Mesendoderm (in vitro differentiated cells): Measurements from ENCODE around the gene SSTR1.

Source experiments
- DNase-seq: peaks from one replicate; pipeline ENCODE4 v3.0.0; 2013
- H2AK5ac ChIP-seq: 2 replicates; pipeline ENCODE4 v1.6.1; 2013; ENCODE audit warnings: low read length, inconsistent platforms
- H2BK120ac ChIP-seq: 2 replicates; pipeline ENCODE4 v1.6.1; 2013; ENCODE audit warnings: low read depth, mild to moderate bottlenecking, low read length, moderate library complexity, mixed read lengths
- H2BK15ac ChIP-seq: replicated peaks from 2 replicates; pipeline ENCODE4 v1.6.1; 2013; ENCODE audit warnings: low read depth, mild to moderate bottlenecking, moderate library complexity
- H2BK5ac ChIP-seq: 2 replicates; pipeline ENCODE4 v1.6.1; 2013; ENCODE audit warnings: low read length, inconsistent platforms
- H3K18ac ChIP-seq: 2 replicates; pipeline ENCODE4 v1.6.1; 2013; ENCODE audit warnings: mild to moderate bottlenecking, low read length, mixed read lengths
- H3K23ac ChIP-seq: one replicate; pipeline ENCODE4 v1.6.1; 2013; ENCODE audit warnings: low read length
- H3K27ac ChIP-seq: 2 replicates; pipeline ENCODE4 v1.5.1; 2013; ENCODE audit warnings: low read depth, mild to moderate bottlenecking, inconsistent platforms, low read length, moderate library complexity
- H3K27me3 ChIP-seq: 2 replicates; pipeline ENCODE4 v1.6.1; 2013; ENCODE audit warnings: low read length, control low read depth, mild to moderate bottlenecking, inconsistent platforms; ENCODE audit not compliant: insufficient read depth, poor library complexity
- H3K36me3 ChIP-seq: 2 replicates; pipeline ENCODE4 v1.6.1; 2013; ENCODE audit warnings: low read length, inconsistent platforms; ENCODE audit not compliant: control insufficient read depth, insufficient read depth
- H3K4ac ChIP-seq: one replicate; pipeline ENCODE4 v1.6.1; 2013; ENCODE audit warnings: low read depth, mild to moderate bottlenecking, low read length, moderate library complexity
- H3K4me1 ChIP-seq: 2 replicates; pipeline ENCODE4 v1.6.1; 2013; ENCODE audit warnings: low read depth, low read length, inconsistent platforms; ENCODE audit not compliant: control insufficient read depth
- H3K4me2 ChIP-seq: 2 replicates; pipeline ENCODE4 v1.6.1; 2013; ENCODE audit warnings: low read length
- H3K4me3 ChIP-seq: 2 replicates; pipeline ENCODE4 v1.5.1; 2013; ENCODE audit warnings: mild to moderate bottlenecking, low read length
- H3K56ac ChIP-seq: one replicate; pipeline ENCODE4 v1.6.1; 2013; ENCODE audit warnings: low read length
- H3K79me1 ChIP-seq: 2 replicates; pipeline ENCODE4 v1.6.1; 2013; ENCODE audit warnings: low read length, inconsistent platforms
- H3K79me2 ChIP-seq: 2 replicates; pipeline ENCODE4 v1.6.1; 2013; ENCODE audit warnings: mild to moderate bottlenecking, low read length; ENCODE audit not compliant: control insufficient read depth, insufficient read depth
- H3K9ac ChIP-seq: 2 replicates; pipeline ENCODE4 v1.6.1; 2013; ENCODE audit warnings: low read length, inconsistent platforms
- H4K5ac ChIP-seq: one replicate; pipeline ENCODE4 v1.6.1; 2013; ENCODE audit warnings: low read length
- H4K8ac ChIP-seq: one replicate; pipeline ENCODE4 v1.6.1; 2013; ENCODE audit warnings: low read depth, mild to moderate bottlenecking, control low read depth, low read length, moderate library complexity
- WGBS: extraction: QIAGEN DNeasy Blood & Tissue Kit; methylation state at CpG from one replicate; pipeline ENCODE4 v1.1.7; 2013; ENCODE audit warnings: low lambda C conversion rate, missing lambda C conversion rate; ENCODE audit not compliant: insufficient coverage; ENCODE audit errors: extremely low coverage; 5-methylcytosine and 5-hydroxymethylcytosine counted together

The SSTR1 gene

GRCh38 chr14:38212111-38212510 is 4.4 kb downstream of the SSTR1 start:
- Histone ChIP-seq H3K4ac (no peak overlapping the region), H3K27me3 (peaks cover 33% of the 10 kb centered on the region), H3K36me3 (no peaks in the 10 kb centered on the region), H3K79me2 (no peaks in the 10 kb centered on the region), H2BK15ac (no peak overlapping the region), H2BK120ac (no peak overlapping the region), H3K4me1 (peaks cover 8% of the 10 kb centered on the region), H4K5ac (no peak overlapping the region), H3K4me2 (no peak overlapping the region), H3K56ac (no peak overlapping the region), H3K18ac (no peak overlapping the region), H3K79me1 (no peaks in the 10 kb centered on the region), H3K27ac (no peak overlapping the region), H3K4me3 (no peak overlapping the region), H2AK5ac (no peak overlapping the region), H3K9ac (no peak overlapping the region), H3K23ac (no peak overlapping the region), H4K8ac (no peak overlapping the region), H2BK5ac (no peak overlapping the region)
- DNase-seq: no peak

GRCh38 chr14:38213001-38213400 is 5.3 kb downstream of the SSTR1 start:
- no peak overlapping the region for H4K5ac ChIP-seq
- H3K56ac ChIP-seq: no peak overlapping the region
- H3K36me3 ChIP-seq: no peaks in the 10 kb centered on the region
- peaks cover 30% of the 10 kb centered on the region for H3K27me3 ChIP-seq
- H3K4me3 ChIP-seq: no peak overlapping the region
- no peak overlapping the region for H2BK5ac ChIP-seq
- no peak overlapping the region for H3K4ac ChIP-seq
- H2BK120ac ChIP-seq: no peak overlapping the region
- WGBS: no CpG with 5 or more reads among the region's 2 CpGs
- DNase-seq: no peak
- no peak overlapping the region for H3K23ac ChIP-seq
- no peak overlapping the region for H4K8ac ChIP-seq
- H3K4me2 ChIP-seq: no peak overlapping the region
- H3K9ac ChIP-seq: no peak overlapping the region
- H3K18ac ChIP-seq: no peak overlapping the region
- H2BK15ac ChIP-seq: no peak overlapping the region
- H2AK5ac ChIP-seq: no peak overlapping the region
- no peaks in the 10 kb centered on the region for H3K79me2 ChIP-seq
- H3K27ac ChIP-seq: no peak overlapping the region
- H3K4me1 ChIP-seq: peaks cover 5% of the 10 kb centered on the region
- H3K79me1 ChIP-seq: no peaks in the 10 kb centered on the region

GRCh38 chr14:38217553-38217952 is 9.8 kb downstream of the SSTR1 start:
- no CpG with 5 or more reads among the region's 2 CpGs for WGBS
- H2AK5ac ChIP-seq: no peak overlapping the region
- no peak overlapping the region for H3K23ac ChIP-seq
- H3K56ac ChIP-seq: no peak overlapping the region
- no peak overlapping the region for H3K27ac ChIP-seq
- H4K8ac ChIP-seq: no peak overlapping the region
- no peaks in the 10 kb centered on the region for H3K79me2 ChIP-seq
- H4K5ac ChIP-seq: no peak overlapping the region
- H3K9ac ChIP-seq: no peak overlapping the region
- H3K79me1 ChIP-seq: no peaks in the 10 kb centered on the region
- no peak overlapping the region for H3K4me3 ChIP-seq
- no peaks in the 10 kb centered on the region for H3K36me3 ChIP-seq
- DNase-seq: no peak
- H3K18ac ChIP-seq: no peak overlapping the region
- H3K27me3 ChIP-seq: no peaks in the 10 kb centered on the region
- no peak overlapping the region for H3K4ac ChIP-seq
- no peak overlapping the region for H3K4me2 ChIP-seq
- H2BK5ac ChIP-seq: no peak overlapping the region
- H3K4me1 ChIP-seq: no peaks in the 10 kb centered on the region
- no peak overlapping the region for H2BK120ac ChIP-seq
- no peak overlapping the region for H2BK15ac ChIP-seq

GRCh38 chr14:38221077-38221476 is 13.4 kb downstream of the SSTR1 start:
- no peak for DNase-seq
- H3K79me1 ChIP-seq: no peaks in the 10 kb centered on the region
- no peak overlapping the region for H2BK120ac ChIP-seq
- no peak overlapping the region for H2AK5ac ChIP-seq
- no peak overlapping the region for H3K27ac ChIP-seq
- no peak overlapping the region for H3K9ac ChIP-seq
- no peaks in the 10 kb centered on the region for H3K36me3 ChIP-seq
- no peak overlapping the region for H4K8ac ChIP-seq
- no CpG with 5 or more reads among the region's 3 CpGs for WGBS
- H3K27me3 ChIP-seq: no peaks in the 10 kb centered on the region
- no peak overlapping the region for H3K4ac ChIP-seq
- no peak overlapping the region for H3K4me2 ChIP-seq
- no peaks in the 10 kb centered on the region for H3K4me1 ChIP-seq
- H3K56ac ChIP-seq: no peak overlapping the region
- no peak overlapping the region for H3K4me3 ChIP-seq
- no peak overlapping the region for H4K5ac ChIP-seq
- H2BK5ac ChIP-seq: no peak overlapping the region
- H3K23ac ChIP-seq: no peak overlapping the region
- no peak overlapping the region for H2BK15ac ChIP-seq
- no peaks in the 10 kb centered on the region for H3K79me2 ChIP-seq
- H3K18ac ChIP-seq: no peak overlapping the region

- Histone ChIP-seq H3K9ac (no peak overlapping the region), H3K18ac (no peak overlapping the region), H3K27me3 (no peaks in the 10 kb centered on the region), H2BK15ac (no peak overlapping the region), H3K56ac (no peak overlapping the region), H4K5ac (no peak overlapping the region), H3K4ac (no peak overlapping the region), H3K36me3 (no peaks in the 10 kb centered on the region), H2AK5ac (no peak overlapping the region), H4K8ac (no peak overlapping the region), H2BK120ac (no peak overlapping the region), H3K4me1 (no peaks in the 10 kb centered on the region), H3K79me1 (no peaks in the 10 kb centered on the region), H3K23ac (no peak overlapping the region), H3K79me2 (no peaks in the 10 kb centered on the region), H3K27ac (no peak overlapping the region), H2BK5ac (no peak overlapping the region), H3K4me2 (no peak overlapping the region), H3K4me3 (no peak overlapping the region)
- no peak for DNase-seq
Measured at GRCh38 chr14:38224338-38224737, 16.6 kb downstream of the SSTR1 start.

GRCh38 chr14:38225946-38226345 is 18.2 kb downstream of the SSTR1 start:
- Histone ChIP-seq H3K4me3 (no peak overlapping the region), H3K27me3 (no peaks in the 10 kb centered on the region), H3K36me3 (no peaks in the 10 kb centered on the region), H3K23ac (no peak overlapping the region), H3K18ac (no peak overlapping the region), H2BK15ac (no peak overlapping the region), H2AK5ac (no peak overlapping the region), H3K27ac (no peak overlapping the region), H3K9ac (no peak overlapping the region), H4K8ac (no peak overlapping the region), H3K4me2 (no peak overlapping the region), H3K56ac (no peak overlapping the region), H2BK5ac (no peak overlapping the region), H3K79me2 (no peaks in the 10 kb centered on the region), H4K5ac (no peak overlapping the region), H3K79me1 (no peaks in the 10 kb centered on the region), H3K4me1 (no peaks in the 10 kb centered on the region), H3K4ac (no peak overlapping the region), H2BK120ac (no peak overlapping the region)
- no CpG with 5 or more reads among the region's 2 CpGs for WGBS
- DNase-seq: no peak
